Central memory CD8-positive, alpha-beta T cell (primary cell): ENCODE measurements around the gene CD8B.
A peak's percentile ranks its signal among the peaks of the same experiment; 100 is the strongest.

Source experiments
- ATAC-seq: fragments of 150-1000 bp; cut with Tn5 transposase; replicated peaks from 2 replicates; pipeline ENCODE4 v1.10.0; 2022; ENCODE audit warnings: mild to moderate bottlenecking, moderate FRiP score, moderate number of reproducible peaks; ENCODE audit not compliant: poor library complexity, severe bottlenecking; ENCODE audit errors: extremely low read depth
- DNase-seq, 2 donors: peaks; one replicate each; pipeline ENCODE4 v3.0.0; 2021; ENCODE audit warnings: low spot score in 2 of 2
- H3K27ac Mint-ChIP-seq: one replicate; pipeline ENCODE4 v1.8.0; 2022; ENCODE audit warnings: low read depth, mild to moderate bottlenecking, moderate library complexity, mixed read lengths
- H3K27me3 Mint-ChIP-seq: one replicate; pipeline ENCODE4 v1.8.0; 2022; ENCODE audit warnings: mixed read lengths
- H3K36me3 Mint-ChIP-seq: one replicate; pipeline ENCODE4 v1.8.0; 2022; ENCODE audit warnings: mild to moderate bottlenecking, moderate library complexity, mixed read lengths; ENCODE audit not compliant: insufficient read depth
- H3K4me1 Mint-ChIP-seq: one replicate; pipeline ENCODE4 v1.8.0; 2022; ENCODE audit warnings: mixed read lengths
- H3K4me3 Mint-ChIP-seq: one replicate; pipeline ENCODE4 v1.8.0; 2022; ENCODE audit warnings: mild to moderate bottlenecking, moderate library complexity, mixed read lengths
- H3K9me3 Mint-ChIP-seq: one replicate; pipeline ENCODE4 v1.8.0; 2022; ENCODE audit warnings: mixed read lengths

Gene CD8B

GRCh38 chr2:86788881-86789686 is 72.6 kb downstream of the CD8B start:
- Mint-ChIP-seq H3K27me3 (no peaks in the 10 kb centered on the region), H3K9me3 (no peaks in the 10 kb centered on the region), H3K4me3 (peak overlapping the region; percentile 76), H3K4me1 (peaks cover 69% of the 10 kb centered on the region), H3K36me3 (peaks cover 84% of the 10 kb centered on the region), H3K27ac (peak overlapping the region; percentile 96)
- DNase-seq (no peak), ATAC-seq (no peak)

GRCh38 chr2:86788165-86788564 is 73.5 kb downstream of the CD8B start:
- Mint-ChIP-seq H3K4me3 (peak overlapping the region; percentile 76), H3K4me1 (peaks cover 65% of the 10 kb centered on the region), H3K27me3 (no peaks in the 10 kb centered on the region)

DNA sequence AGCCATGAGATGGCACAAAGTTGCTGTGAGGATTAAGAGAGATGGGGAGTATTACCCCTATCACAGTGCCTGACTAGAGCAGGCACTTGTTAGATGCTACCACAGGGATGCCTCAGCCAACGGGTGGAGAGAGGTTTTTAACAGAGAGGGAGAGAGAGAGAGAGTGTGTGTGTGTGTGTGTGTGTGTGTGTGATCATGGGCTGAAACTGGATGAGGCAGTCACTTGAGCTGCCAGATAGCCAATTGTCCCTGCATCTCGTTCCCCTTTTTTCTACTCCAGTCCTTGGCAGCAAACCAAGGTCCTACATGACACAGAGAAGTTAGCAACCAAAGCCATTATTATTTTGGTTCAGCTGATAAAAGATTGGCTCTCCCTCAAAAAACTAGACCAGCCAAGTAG is 74.0 kb downstream of the CD8B start:
- ATAC-seq: no peak
- no peaks in the 10 kb centered on the region for H3K9me3 Mint-ChIP-seq
- peak overlapping the region; percentile 96 for H3K27ac Mint-ChIP-seq
- peaks cover 61% of the 10 kb centered on the region for H3K4me1 Mint-ChIP-seq
- peak overlapping the region; percentile 76 for H3K4me3 Mint-ChIP-seq
- no peaks in the 10 kb centered on the region for H3K27me3 Mint-ChIP-seq
- peak in 1 of 2 donors; percentile 43 for DNase-seq
- H3K36me3 Mint-ChIP-seq: peaks cover 84% of the 10 kb centered on the region

More at GRCh38 chr2:86788165-86788564, 73.5 kb downstream of the CD8B start:
- H3K27ac Mint-ChIP-seq: peak overlapping the region; percentile 96
- H3K9me3 Mint-ChIP-seq: no peaks in the 10 kb centered on the region
- ATAC-seq (no peak), DNase-seq (no peak)
- H3K36me3 Mint-ChIP-seq: peaks cover 84% of the 10 kb centered on the region

GRCh38 chr2:86786001-86786536 is 75.6 kb downstream of the CD8B start:
- peak in 1 of 2 donors; percentile 93 for DNase-seq
- H3K9me3 Mint-ChIP-seq: no peaks in the 10 kb centered on the region
- peak; percentile 73 for ATAC-seq
- H3K36me3 Mint-ChIP-seq: peaks cover 75% of the 10 kb centered on the region
- peak overlapping the region; percentile 76 for H3K4me3 Mint-ChIP-seq
- H3K4me1 Mint-ChIP-seq: peaks cover 57% of the 10 kb centered on the region
- H3K27me3 Mint-ChIP-seq: no peaks in the 10 kb centered on the region
- H3K27ac Mint-ChIP-seq: peak overlapping the region; percentile 96

GRCh38 chr2:86785456-86785855 is 76.2 kb downstream of the CD8B start:
- DNase-seq (peak; percentile 63 to 89), ATAC-seq (peak; percentile 70)
- no peaks in the 10 kb centered on the region for H3K27me3 Mint-ChIP-seq
- peak overlapping the region; percentile 76 for H3K4me3 Mint-ChIP-seq
- H3K27ac Mint-ChIP-seq: peak overlapping the region; percentile 96
- H3K4me1 Mint-ChIP-seq: peaks cover 52% of the 10 kb centered on the region
- H3K36me3 Mint-ChIP-seq: peaks cover 69% of the 10 kb centered on the region
- no peaks in the 10 kb centered on the region for H3K9me3 Mint-ChIP-seq

- Mint-ChIP-seq H3K27ac (peak overlapping the region; percentile 96), H3K4me3 (peak overlapping the region; percentile 47), H3K4me1 (peaks cover 50% of the 10 kb centered on the region), H3K27me3 (no peaks in the 10 kb centered on the region), H3K36me3 (peaks cover 54% of the 10 kb centered on the region), H3K9me3 (no peaks in the 10 kb centered on the region)
- ATAC-seq (no peak), DNase-seq (no peak)
Measured at GRCh38 chr2:86783615-86784339, 77.9 kb downstream of the CD8B start.

DNA sequence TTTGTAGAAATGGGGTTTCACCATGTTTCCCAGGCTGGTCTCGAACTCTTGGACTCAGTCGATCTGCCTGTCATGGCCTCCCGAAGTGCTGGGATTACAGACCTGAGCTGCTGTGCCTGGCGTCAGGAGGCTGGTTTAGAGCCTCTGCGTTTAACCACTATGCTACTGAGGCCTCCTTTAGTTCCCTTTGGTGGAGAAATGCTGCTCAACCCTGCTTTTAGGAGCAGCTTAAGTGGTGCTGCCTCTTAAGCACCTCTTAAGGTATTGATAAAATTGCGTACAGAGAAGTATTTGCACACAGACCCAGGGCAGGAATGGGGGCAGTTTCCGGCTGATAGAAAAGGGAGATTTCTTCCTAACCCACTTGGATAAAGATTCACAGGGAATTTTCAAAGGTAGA is 78.9 kb downstream of the CD8B start:
- ATAC-seq (no peak), DNase-seq (no peak)
- Mint-ChIP-seq H3K27me3 (no peaks in the 10 kb centered on the region), H3K9me3 (no peaks in the 10 kb centered on the region), H3K4me3 (no peak overlapping the region), H3K4me1 (peaks cover 41% of the 10 kb centered on the region), H3K27ac (peak overlapping the region; percentile 39), H3K36me3 (peaks cover 43% of the 10 kb centered on the region)

DNA sequence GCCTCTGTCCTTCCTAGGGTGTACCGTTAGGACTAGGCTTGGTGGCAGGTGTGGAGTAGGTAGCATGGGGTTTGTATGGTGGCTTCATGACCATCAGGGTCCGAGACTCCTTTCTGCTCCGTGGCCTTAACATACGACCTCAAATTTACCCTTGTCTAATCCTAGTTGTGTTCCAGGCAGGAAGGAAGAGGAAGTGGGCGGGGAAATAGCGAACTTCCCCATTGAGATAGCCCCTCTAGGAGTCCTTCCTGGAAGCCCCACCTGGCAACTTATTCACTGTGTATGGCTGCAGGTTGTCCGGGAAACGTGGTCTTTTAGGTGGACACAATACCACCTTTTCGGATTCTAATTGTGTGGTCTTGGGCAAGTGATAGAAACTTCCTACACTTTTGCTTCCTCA is 80.3 kb downstream of the CD8B start:
- DNase-seq (no peak), ATAC-seq (no peak)
- Mint-ChIP-seq H3K27me3 (no peaks in the 10 kb centered on the region), H3K27ac (peak overlapping the region; percentile 39), H3K4me1 (peaks cover 34% of the 10 kb centered on the region), H3K36me3 (peaks cover 38% of the 10 kb centered on the region), H3K9me3 (no peaks in the 10 kb centered on the region), H3K4me3 (no peak overlapping the region)

DNA sequence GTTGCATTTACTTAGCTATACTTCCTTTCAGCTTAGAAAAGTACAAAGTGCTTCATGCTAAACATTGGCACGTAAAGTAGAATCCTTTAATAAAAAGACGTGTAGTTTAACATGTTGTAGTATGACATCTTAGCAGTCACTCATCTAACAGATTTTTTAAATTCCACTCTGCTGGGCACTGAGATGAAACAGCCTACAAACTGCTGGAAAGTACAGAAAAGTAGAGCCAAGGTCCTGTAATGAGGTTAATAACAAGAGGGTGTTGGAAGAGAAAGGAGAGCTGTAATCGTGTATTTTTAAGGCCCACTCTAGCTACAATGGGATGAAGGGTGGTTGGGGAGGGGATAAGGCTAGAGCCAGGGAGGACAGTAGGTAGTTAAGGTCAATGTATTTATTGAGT is 81.7 kb downstream of the CD8B start:
- ATAC-seq (no peak), DNase-seq (no peak)
- Mint-ChIP-seq H3K9me3 (no peaks in the 10 kb centered on the region), H3K27ac (no peak overlapping the region), H3K4me1 (peaks cover 20% of the 10 kb centered on the region), H3K36me3 (peaks cover 26% of the 10 kb centered on the region), H3K27me3 (no peaks in the 10 kb centered on the region), H3K4me3 (no peak overlapping the region)

- Mint-ChIP-seq H3K9me3 (no peaks in the 10 kb centered on the region), H3K4me3 (no peak overlapping the region), H3K27me3 (no peaks in the 10 kb centered on the region), H3K36me3 (peaks cover 23% of the 10 kb centered on the region), H3K27ac (no peak overlapping the region), H3K4me1 (peaks cover 14% of the 10 kb centered on the region)
- ATAC-seq: no peak
- DNase-seq: no peak
Measured at GRCh38 chr2:86778957-86779356, 82.7 kb downstream of the CD8B start.

DNA sequence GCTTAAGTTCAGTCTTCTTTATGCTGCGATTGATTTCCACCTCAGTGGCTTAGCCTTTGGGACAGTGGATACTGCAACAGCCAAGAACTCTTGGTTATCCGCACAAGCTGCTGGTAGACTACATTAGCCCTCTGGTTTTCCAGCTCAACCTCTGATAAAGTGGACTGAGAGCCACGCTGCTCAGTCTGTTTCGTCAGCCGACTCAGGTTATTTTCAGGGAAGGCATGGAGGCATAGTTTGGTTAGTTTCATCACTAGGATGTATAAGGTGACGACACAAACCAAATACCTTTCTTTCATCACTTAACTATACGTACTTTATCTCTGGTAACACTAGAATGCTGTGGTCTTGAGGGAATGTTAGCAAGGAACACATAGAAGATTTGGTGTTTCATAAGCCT is 85.2 kb downstream of the CD8B start:
- H3K4me1 Mint-ChIP-seq: peaks cover 1% of the 10 kb centered on the region
- H3K4me3 Mint-ChIP-seq: no peak overlapping the region
- peaks cover 39% of the 10 kb centered on the region for H3K36me3 Mint-ChIP-seq
- H3K27ac Mint-ChIP-seq: no peak overlapping the region
- DNase-seq: no peak
- H3K27me3 Mint-ChIP-seq: no peaks in the 10 kb centered on the region
- no peaks in the 10 kb centered on the region for H3K9me3 Mint-ChIP-seq
- no peak for ATAC-seq

DNA sequence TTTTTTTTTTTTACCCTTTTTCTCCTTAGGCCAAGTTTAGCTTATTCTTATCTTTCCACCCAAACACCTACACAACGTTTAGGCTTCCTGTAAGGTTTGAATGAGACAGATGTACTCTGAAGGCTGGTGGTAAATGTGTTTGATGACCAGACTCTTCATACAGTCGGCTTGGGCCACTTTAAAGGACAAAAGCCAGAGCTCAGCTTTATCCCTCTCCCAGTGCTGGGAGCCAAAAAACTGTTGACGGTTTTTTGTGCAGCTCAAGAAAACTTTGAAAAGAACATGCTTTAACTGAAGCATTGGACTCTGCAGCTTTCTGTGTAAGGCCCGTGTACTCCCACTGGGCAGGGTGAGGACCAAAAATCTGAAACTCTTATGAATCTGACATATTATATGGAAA is 86.3 kb downstream of the CD8B start:
- ATAC-seq (no peak), DNase-seq (no peak)
- Mint-ChIP-seq H3K27me3 (no peaks in the 10 kb centered on the region), H3K36me3 (peaks cover 51% of the 10 kb centered on the region), H3K4me3 (no peak overlapping the region), H3K4me1 (no peaks in the 10 kb centered on the region), H3K9me3 (no peaks in the 10 kb centered on the region), H3K27ac (no peak overlapping the region)

DNA sequence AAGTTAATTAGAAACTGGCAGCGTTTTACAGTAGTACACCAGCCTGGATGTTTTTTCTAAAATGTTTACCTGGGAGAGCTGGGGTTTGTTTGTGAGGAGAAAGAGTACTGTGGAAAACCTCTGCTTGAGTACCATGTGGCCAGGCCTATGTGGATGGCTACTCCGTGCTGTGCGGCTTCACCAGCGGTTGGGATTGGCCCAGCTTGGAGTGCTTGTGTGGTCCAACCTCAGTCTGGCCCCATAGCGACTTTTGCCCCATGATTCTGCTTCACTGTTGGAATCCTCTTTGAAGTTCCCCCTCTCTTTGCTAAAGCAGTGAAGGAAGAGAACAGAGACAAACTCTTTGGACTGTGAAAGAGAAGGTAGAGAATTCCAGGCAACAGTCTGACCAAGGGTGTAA is 86.8 kb downstream of the CD8B start:
- ATAC-seq (no peak), DNase-seq (no peak)
- H3K9me3 Mint-ChIP-seq: no peaks in the 10 kb centered on the region
- H3K27me3 Mint-ChIP-seq: no peaks in the 10 kb centered on the region
- H3K27ac Mint-ChIP-seq: no peak overlapping the region
- H3K36me3 Mint-ChIP-seq: peaks cover 53% of the 10 kb centered on the region
- H3K4me3 Mint-ChIP-seq: no peak overlapping the region
- no peaks in the 10 kb centered on the region for H3K4me1 Mint-ChIP-seq
